Esophagus squamous epithelium (tissue), 4 donors: ENCODE data around the gene CD163L1.

Experiments used
- CTCF ChIP-seq, 6 experiments: fragments of 450-650 bp in 4 of 6; fragments of 200-600 bp in 2 of 6; sonication (generic) in 2 of 6; IDR thresholded peaks; one replicate each; pipeline ENCODE4 v1.5.1; 2016 to 2019; ENCODE audit warnings: antibody characterized with exemption in 6 of 6, mild to moderate bottlenecking in 4 of 6, moderate library complexity in 4 of 6
- POLR2A ChIP-seq, 4 donors: fragments of 450-650 bp; IDR thresholded peaks; one replicate each; pipeline ENCODE4 v1.6.1; 2017; ENCODE audit warnings: antibody characterized with exemption in 4 of 4, mild to moderate bottlenecking in 4 of 4, moderate library complexity in 3 of 4

GRCh38 chr12:7346551-7347225, 97.3 kb downstream of the CD163L1 start:
- TF ChIP-seq POLR2A (IDR thresholded peaks at IDR 0.05) = no peak
- no peak for TF ChIP-seq CTCF (IDR thresholded peaks at IDR 0.05)
